Heart left ventricle (tissue), 16 donors: ENCODE data around the gene RFC5. TPM values are rescaled to one million over a fixed set of nuclear protein-coding genes. Genes with fewer than 3 reads are reported as not detected.
A peak's percentile ranks its signal among the peaks of the same experiment; 100 is the strongest.

ENCODE experiments used
- ATAC-seq, 4 donors: fragments of 200-7000 bp; cut with Tn5 transposase; one replicate each; pipeline ENCODE4 v1.9.1; 2020 to 2022; ENCODE audit warnings: moderate library complexity in 4 of 4, mild to moderate bottlenecking in 3 of 4, moderate number of reproducible peaks in 1 of 4
- DNase-seq, 5 donors: peaks; one replicate each; pipeline ENCODE4 v3.0.0-alpha.2; 2020
- H3K27ac ChIP-seq, 12 donors: fragments of 200-600 bp; sonication (generic) in 4 of 12; one replicate each; pipeline versions ENCODE4 v1.5.0 to v1.8.0; 2016 to 2022; ENCODE audit warnings: mild to moderate bottlenecking in 2 of 12
- H3K27me3 ChIP-seq, 9 donors: fragments of 200-600 bp; sonication (generic) in 2 of 9; one replicate each; pipeline versions ENCODE4 v1.5.1 to v1.8.0; 2016 to 2022; ENCODE audit warnings: mild to moderate bottlenecking in 3 of 9
- H3K36me3 ChIP-seq, 9 donors: fragments of 200-600 bp; sonication (generic) in 2 of 9; one replicate each; pipeline versions ENCODE4 v1.5.0 to v1.8.0; 2018 to 2022; ENCODE audit warnings: mild to moderate bottlenecking in 2 of 9
- H3K4me1 ChIP-seq, 12 donors: fragments of 200-600 bp; sonication (generic) in 4 of 12; one replicate each; pipeline versions ENCODE4 v1.5.0 to v1.8.0; 2016 to 2022; ENCODE audit warnings: mild to moderate bottlenecking in 3 of 12
- H3K4me3 ChIP-seq, 12 donors: fragments of 200-600 bp; sonication (generic) in 4 of 12; one replicate each; pipeline versions ENCODE4 v1.5.0 to v1.8.0; 2017 to 2022; ENCODE audit warnings: mild to moderate bottlenecking in 9 of 12, moderate library complexity in 4 of 12
- H3K9me3 ChIP-seq, 12 donors: fragments of 200-600 bp; sonication (generic) in 4 of 12; one replicate each; pipeline versions ENCODE4 v1.5.0 to v1.8.0; 2016 to 2022; ENCODE audit warnings: mild to moderate bottlenecking in 1 of 12
- POLR2A ChIP-seq, 2 donors: fragments of 450-650 bp; IDR thresholded peaks; one replicate each; pipeline ENCODE4 v1.6.1; 2017; ENCODE audit warnings: antibody characterized with exemption in 2 of 2, mild to moderate bottlenecking in 2 of 2, moderate library complexity in 2 of 2
- WGBS, 4 donors: extraction: QIAGEN DNeasy Blood & Tissue Kit in 2 of 4; methylation state at CpG; one replicate each; pipeline versions ENCODE4 v1.1.5 to v1.1.7; 2013 to 2018; 5-methylcytosine and 5-hydroxymethylcytosine counted together
- intact Hi-C, 10 donors: fragments of 100-400 bp; cut with DNase I; formaldehyde crosslinking; loops; one replicate each; pipeline versions ENCODE4 v1.11.1 to v1.14.2; 2022
- polyA plus RNA-seq, 2 donors: library from polyadenylated mRNA; stranded (reverse); fragments of 200-250 nt; gene quantifications; one replicate each; pipeline ENCODE4 v1.2.3, GENCODE V29; 2013
- total RNA-seq, 9 donors: library from RNA; depleted of rRNA in 2 of 9; stranded (reverse); fragments of >200 nt in 2 of 9; fragmentation: NEBNext Ultra II Directional in 3 of 9; extraction: Animal tissue kit (Norgen Biotek cat#: 25700) in 3 of 9; gene quantifications; one replicate each; pipeline versions ENCODE4 v1.1.0 to v1.2.4, GENCODE V29; 2016 to 2023
- TF ChIP-seq, protein P1 (sequence below), 12 donors: fragments of 200-600 bp; sonication (generic) in 4 of 12; IDR thresholded peaks; one replicate each; pipeline versions ENCODE4 v1.5.0 to v1.8.0; 2018 to 2022; ENCODE audit warnings: antibody characterized with exemption in 12 of 12, mild to moderate bottlenecking in 5 of 12
- donor health status: ischemic (EF 13 %, LVEDD 7.1; RV severe dilation, severe dysfunction).
- donor health status: healthy with polysubstance abuse.
- donor health status: DM: no; HTN: yes; CAD: no.
- donor health status: DM: no; HTN: no; CAD: no.
- donor health status: ischemic (EF 25% LVEDD 6.9; RV normal size, moderate dysfunction).
- donor health status: ischemic (EF 25% LVEDD 5.7; RV mildly dilated, moderate dysfunction).
- donor health status: healthy.
- donor health status: DM: yes; HTN: yes; CAD: no.
- donor health status: ischemic (EF 35%, LVEDD 5.7; RV mildly dilated, moderate dysfunction).
- donor health status: nonischemic (EF 11% LVEDD 7.7; RV severe dilation, severe dysfunction).
- donor health status: DM: yes; HTN: yes; CAD: no.
- donor health status: PGD.
- donor health status: ischemic (EF 29% LVEDD 5.4; RV normal size, mild dysfunction).
- donor health status: nonischemic (EF 23%, LVEDD 6.1; RV moderate dilation, normal function).

Gene RFC5
- total and polyA plus RNA-seq, 11 donors, result 2.3 to 8.2 (median 4.7) TPM

DNA sequence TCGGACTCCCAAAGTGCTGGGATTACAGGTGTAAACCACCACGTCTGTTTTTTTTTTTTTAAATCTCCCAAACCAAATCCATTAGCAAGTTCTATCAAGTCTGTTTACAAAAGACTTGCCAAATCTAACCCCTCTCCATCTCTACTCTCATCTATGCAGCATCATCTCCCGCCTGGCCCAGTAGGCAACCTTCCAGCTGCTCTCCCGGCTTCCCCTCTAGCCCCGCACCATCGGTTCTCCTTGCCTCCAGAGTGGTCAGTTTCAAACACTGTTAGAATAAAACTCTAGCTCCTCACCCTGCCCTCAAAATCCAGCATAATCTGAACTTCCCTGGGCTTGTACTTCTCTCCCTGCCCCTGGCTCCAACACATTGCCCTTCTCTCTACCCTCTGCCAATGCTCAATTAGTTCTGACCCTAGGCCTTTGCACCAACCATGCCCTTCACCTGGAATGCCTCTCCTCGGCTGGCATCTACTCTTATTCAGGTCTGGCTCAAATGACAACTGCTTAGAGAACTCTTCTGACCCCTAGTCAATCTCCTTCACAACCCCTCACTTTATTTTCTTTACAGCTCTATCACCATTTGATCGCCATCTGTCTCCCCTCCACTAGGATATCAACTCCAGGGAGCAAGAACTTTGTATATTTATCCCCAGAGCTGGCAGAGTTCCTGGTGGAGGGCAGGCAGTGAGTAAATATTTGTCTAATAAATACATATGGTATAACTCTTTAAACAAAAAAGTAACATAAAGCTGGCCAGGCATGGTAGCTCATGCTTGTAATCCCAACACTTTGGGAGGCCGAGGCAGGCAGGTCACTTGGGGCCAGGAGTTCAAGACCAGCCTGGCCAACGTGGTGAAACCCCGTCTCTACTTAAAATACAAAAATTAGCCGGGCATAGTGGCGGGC, 39.6 kb downstream of the RFC5 start:
- 65 to 74% (median 69%) methylated on average over 13 of the region's 13 CpGs for WGBS, 4 donors
- Histone ChIP-seq H3K27me3 (no peaks in the 10 kb centered on the region), H3K4me1 (peaks cover 10 to 81% (median 69%) of the 10 kb centered on the region in 12 donors), H3K9me3 (no peaks in the 10 kb centered on the region), H3K36me3 (peaks cover 0 to 11% (median 7%) of the 10 kb centered on the region in 9 donors), H3K27ac (peak overlapping the region in 11 of 12 donors; percentile 44 to 86 (median 62)), H3K4me3 (no peak overlapping the region)
- ATAC-seq (no peak), DNase-seq (no peak)
- TF ChIP-seq POLR2A (IDR thresholded peaks at IDR 0.05), result no peak
- TF ChIP-seq, protein P1, sequence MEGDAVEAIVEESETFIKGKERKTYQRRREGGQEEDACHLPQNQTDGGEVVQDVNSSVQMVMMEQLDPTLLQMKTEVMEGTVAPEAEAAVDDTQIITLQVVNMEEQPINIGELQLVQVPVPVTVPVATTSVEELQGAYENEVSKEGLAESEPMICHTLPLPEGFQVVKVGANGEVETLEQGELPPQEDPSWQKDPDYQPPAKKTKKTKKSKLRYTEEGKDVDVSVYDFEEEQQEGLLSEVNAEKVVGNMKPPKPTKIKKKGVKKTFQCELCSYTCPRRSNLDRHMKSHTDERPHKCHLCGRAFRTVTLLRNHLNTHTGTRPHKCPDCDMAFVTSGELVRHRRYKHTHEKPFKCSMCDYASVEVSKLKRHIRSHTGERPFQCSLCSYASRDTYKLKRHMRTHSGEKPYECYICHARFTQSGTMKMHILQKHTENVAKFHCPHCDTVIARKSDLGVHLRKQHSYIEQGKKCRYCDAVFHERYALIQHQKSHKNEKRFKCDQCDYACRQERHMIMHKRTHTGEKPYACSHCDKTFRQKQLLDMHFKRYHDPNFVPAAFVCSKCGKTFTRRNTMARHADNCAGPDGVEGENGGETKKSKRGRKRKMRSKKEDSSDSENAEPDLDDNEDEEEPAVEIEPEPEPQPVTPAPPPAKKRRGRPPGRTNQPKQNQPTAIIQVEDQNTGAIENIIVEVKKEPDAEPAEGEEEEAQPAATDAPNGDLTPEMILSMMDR (IDR thresholded peaks at IDR 0.05), result no peak
- intact Hi-C loops, result no loop called here

DNA sequence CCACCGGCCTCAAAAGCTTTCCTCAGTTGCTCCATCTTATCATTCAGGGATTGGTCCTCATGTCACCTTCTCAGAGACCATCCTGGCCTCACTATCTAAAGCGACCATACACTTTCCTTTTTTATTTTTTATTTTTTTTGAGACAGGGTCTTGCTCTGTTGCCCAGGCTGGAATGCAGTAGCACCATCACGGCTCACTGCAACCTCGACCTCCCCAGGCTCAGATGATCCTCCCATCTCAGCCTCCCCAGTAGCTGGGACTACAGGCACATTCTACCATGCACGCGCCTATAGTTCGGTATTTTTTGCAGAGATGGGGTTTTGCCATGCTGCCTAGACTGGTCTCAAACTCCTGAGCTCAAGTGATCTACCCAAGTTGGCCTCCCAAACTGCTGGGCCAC, 41.7 kb downstream of the RFC5 start:
- Histone ChIP-seq H3K4me3 (no peak overlapping the region), H3K4me1 (peaks cover 4 to 77% (median 56%) of the 10 kb centered on the region in 12 donors), H3K36me3 (no peaks in the 10 kb centered on the region), H3K27me3 (no peaks in the 10 kb centered on the region), H3K27ac (peak overlapping the region in 4 of 12 donors; percentile 71 to 100 (median 97)), H3K9me3 (no peaks in the 10 kb centered on the region)
- ATAC-seq (no peak), DNase-seq (no peak)
- 88 to 98% (median 95%) methylated on average over 7 of the region's 7 CpGs for WGBS, 4 donors
- TF ChIP-seq POLR2A (IDR thresholded peaks at IDR 0.05), result no peak
- TF ChIP-seq, protein P1 (IDR thresholded peaks at IDR 0.05), result no peak
- intact Hi-C loops, result no loop called here

DNA sequence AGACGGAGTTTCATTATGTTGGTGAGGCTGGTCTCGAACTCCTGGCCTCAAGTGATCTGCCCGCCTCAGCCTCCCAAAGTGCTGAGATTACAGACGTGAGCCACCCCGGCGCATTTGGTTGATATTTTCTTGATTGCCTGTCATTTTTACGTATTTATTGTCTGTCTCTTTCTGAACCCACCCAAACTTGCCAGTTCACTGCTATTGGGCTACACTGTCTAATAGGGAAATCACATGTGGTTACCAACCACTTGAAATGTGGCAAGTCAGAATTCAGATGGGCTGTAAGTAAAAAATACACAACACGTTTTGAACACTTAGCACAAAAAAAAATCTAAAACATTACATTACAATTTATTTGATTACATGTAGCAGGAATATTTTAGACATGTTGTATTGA, 42.4 kb downstream of the RFC5 start:
- H3K4me3 ChIP-seq, result peak overlapping the region in 1 of 12 donors; percentile 77
- H3K36me3 ChIP-seq, result no peaks in the 10 kb centered on the region
- H3K27me3 ChIP-seq, result no peaks in the 10 kb centered on the region
- H3K4me1 ChIP-seq, result peaks cover 0 to 76% (median 53%) of the 10 kb centered on the region in 12 donors
- WGBS, 4 donors, result 86 to 91% (median 87%) methylated on average over 8 of the region's 8 CpGs
- no peak for ATAC-seq
- peak overlapping the region in 11 of 12 donors; percentile 93 to 100 (median 98) for H3K27ac ChIP-seq
- H3K9me3 ChIP-seq, result no peaks in the 10 kb centered on the region
- TF ChIP-seq, protein P1 (IDR thresholded peaks at IDR 0.05), result no peak
- no peak for TF ChIP-seq POLR2A (IDR thresholded peaks at IDR 0.05)
- no peak for DNase-seq
- intact Hi-C loops, result no loop called here
